Ascending aorta (tissue), 2 donors: ENCODE data around the gene PARD6B. TPM values are rescaled to one million over a fixed set of nuclear protein-coding genes. Genes with fewer than 3 reads are reported as not detected.
"Not testable (repeated sequence)": the region's sequence is repeated elsewhere in the genome, so short reads cannot be mapped to it uniquely, and the experiment has no call there.

Source experiments
- DNase-seq, 2 donors: peaks; one replicate each; pipeline ENCODE4 v3.0.0-alpha.2; 2019; ENCODE audit warnings: low spot score in 2 of 2
- H3K27ac ChIP-seq, 2 donors: fragments of 200-600 bp; sonication (generic); one replicate each; pipeline ENCODE4 v1.5.1; 2016 to 2017; ENCODE audit warnings: mild to moderate bottlenecking in 1 of 2
- H3K27me3 ChIP-seq: fragments of 200-600 bp; sonication (generic); one replicate; pipeline ENCODE4 v1.5.1; 2017
- H3K36me3 ChIP-seq, 2 donors: fragments of 200-600 bp; sonication (generic); one replicate each; pipeline ENCODE4 v1.5.1; 2016
- H3K4me1 ChIP-seq, 2 donors: fragments of 200-600 bp; sonication (generic); one replicate each; pipeline ENCODE4 v1.5.1; 2016 to 2017; ENCODE audit warnings: mild to moderate bottlenecking in 1 of 2
- H3K4me3 ChIP-seq, 2 donors: fragments of 200-600 bp; sonication (generic); one replicate each; pipeline ENCODE4 v1.5.1; 2016 to 2017; ENCODE audit warnings: mild to moderate bottlenecking in 1 of 2
- H3K9me3 ChIP-seq, 2 donors: fragments of 200-600 bp; sonication (generic); one replicate each; pipeline ENCODE4 v1.5.1; 2016
- intact Hi-C: fragments of 100-400 bp; cut with DNase I; formaldehyde crosslinking; loops from one replicate; pipeline ENCODE4 v1.15.1; 2023
- total RNA-seq: library from RNA; depleted of rRNA; stranded (reverse); fragments of >200 nt; gene quantifications from one replicate; pipeline ENCODE4 v1.1.0, GENCODE V29; 2016
- TF ChIP-seq, protein P1 (sequence below), 3 experiments: fragments of 200-600 bp in 2 of 3; fragments of 450-650 bp in 1 of 3; sonication (generic) in 2 of 3; IDR thresholded peaks; one replicate each; pipeline ENCODE4 v1.5.1; 2016 to 2019; ENCODE audit warnings: antibody characterized with exemption in 3 of 3, mild to moderate bottlenecking in 1 of 3, moderate library complexity in 1 of 3

The PARD6B gene
- total RNA-seq, 1 donor from 2014 or later: 1.2 TPM

DNA sequence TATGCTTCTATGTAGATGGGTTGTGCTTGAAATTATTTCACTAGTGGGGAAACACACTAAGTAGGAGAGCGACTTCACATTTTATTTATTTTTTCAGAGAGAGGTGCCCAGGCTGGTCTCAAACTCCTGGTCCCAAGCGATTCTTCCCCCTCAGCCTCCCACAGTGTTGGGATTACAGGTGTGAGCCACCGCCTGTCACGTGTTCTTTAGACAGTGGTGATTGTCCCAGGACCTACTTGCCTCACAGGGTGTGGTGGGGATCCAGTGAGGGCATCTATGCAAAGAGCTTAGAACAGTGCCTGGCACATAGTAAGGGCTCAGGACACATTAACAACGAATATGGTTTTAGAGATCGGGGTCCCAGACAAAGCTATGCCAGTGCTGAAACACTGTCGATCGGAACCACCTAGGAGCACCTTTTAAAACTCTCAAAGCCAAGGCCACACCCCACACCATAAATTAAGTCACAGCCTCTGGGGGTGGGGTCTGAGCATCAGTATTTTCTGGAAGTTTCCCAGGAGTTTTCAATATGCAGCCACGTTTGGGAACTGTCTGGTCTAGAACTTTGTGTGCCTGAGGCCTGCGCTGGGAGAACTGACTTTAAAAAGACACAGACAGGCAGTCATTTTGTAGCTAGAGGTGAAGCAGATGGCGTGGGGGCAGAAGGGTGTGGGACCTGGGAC lies 58.7 kb downstream of the PARD6B start:
- intact Hi-C loops: loop anchor here (5.0 kb wide), 1 partner anchor 517 kb away; no protein-coding TSS in a partner anchor
- Histone ChIP-seq H3K9me3 (no peaks in the 10 kb centered on the region), H3K36me3 (no peaks in the 10 kb centered on the region), H3K27me3 (no peaks in the 10 kb centered on the region), H3K4me1 (peaks cover 7 to 17% of the 10 kb centered on the region in 2 donors), H3K27ac (peak overlapping the region; percentile 65 to 74), H3K4me3 (peak overlapping the region in 1 of 2 donors; percentile 51)
- TF ChIP-seq, protein P1, sequence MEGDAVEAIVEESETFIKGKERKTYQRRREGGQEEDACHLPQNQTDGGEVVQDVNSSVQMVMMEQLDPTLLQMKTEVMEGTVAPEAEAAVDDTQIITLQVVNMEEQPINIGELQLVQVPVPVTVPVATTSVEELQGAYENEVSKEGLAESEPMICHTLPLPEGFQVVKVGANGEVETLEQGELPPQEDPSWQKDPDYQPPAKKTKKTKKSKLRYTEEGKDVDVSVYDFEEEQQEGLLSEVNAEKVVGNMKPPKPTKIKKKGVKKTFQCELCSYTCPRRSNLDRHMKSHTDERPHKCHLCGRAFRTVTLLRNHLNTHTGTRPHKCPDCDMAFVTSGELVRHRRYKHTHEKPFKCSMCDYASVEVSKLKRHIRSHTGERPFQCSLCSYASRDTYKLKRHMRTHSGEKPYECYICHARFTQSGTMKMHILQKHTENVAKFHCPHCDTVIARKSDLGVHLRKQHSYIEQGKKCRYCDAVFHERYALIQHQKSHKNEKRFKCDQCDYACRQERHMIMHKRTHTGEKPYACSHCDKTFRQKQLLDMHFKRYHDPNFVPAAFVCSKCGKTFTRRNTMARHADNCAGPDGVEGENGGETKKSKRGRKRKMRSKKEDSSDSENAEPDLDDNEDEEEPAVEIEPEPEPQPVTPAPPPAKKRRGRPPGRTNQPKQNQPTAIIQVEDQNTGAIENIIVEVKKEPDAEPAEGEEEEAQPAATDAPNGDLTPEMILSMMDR (IDR thresholded peaks at IDR 0.05): no peak
- DNase-seq: no peak

DNA sequence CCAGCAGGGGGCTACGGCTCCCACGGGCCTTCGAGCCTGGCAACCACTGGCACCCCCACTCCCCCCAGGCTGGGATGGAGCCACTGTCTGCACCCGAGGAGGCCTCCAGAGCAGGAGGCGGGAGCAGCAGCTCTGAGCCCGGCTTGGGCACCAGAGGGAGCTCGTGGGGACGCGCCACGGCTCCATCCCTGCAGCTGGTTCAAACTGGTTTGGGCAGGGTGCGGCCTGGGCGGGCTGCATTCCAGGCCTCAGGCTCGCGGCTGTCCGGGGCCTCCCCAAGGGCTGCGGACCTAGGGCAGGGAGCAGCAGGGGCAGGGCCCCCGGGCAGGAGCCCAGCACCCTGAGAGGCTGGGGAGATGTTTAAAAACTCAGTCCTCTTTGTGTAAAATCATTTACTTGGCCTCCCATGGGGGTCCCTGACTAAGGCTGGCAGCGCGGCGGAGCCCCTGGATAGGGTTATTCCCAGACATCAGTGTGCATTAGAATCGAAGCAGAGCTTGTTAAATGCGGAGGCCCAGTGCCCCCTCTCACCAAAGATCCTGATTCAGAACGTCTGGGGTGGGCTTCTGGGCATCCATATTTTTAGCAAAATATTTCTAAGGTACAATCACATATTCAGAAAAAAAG lies 59.4 kb downstream of the PARD6B start:
- Histone ChIP-seq H3K4me1 (peaks cover 7 to 21% of the 10 kb centered on the region in 2 donors), H3K4me3 (peak overlapping the region in 1 of 2 donors; percentile 51), H3K27me3 (no peaks in the 10 kb centered on the region), H3K9me3 (no peaks in the 10 kb centered on the region), H3K36me3 (no peaks in the 10 kb centered on the region), H3K27ac (peak overlapping the region; percentile 65 to 74)
- intact Hi-C loops: loop anchor here (5.0 kb wide), 1 partner anchor 517 kb away; no protein-coding TSS in a partner anchor
- DNase-seq: peak; percentile 27 to 89
- TF ChIP-seq, protein P1 (IDR thresholded peaks at IDR 0.05): peak; percentile 71 to 88 (median 86)

DNA sequence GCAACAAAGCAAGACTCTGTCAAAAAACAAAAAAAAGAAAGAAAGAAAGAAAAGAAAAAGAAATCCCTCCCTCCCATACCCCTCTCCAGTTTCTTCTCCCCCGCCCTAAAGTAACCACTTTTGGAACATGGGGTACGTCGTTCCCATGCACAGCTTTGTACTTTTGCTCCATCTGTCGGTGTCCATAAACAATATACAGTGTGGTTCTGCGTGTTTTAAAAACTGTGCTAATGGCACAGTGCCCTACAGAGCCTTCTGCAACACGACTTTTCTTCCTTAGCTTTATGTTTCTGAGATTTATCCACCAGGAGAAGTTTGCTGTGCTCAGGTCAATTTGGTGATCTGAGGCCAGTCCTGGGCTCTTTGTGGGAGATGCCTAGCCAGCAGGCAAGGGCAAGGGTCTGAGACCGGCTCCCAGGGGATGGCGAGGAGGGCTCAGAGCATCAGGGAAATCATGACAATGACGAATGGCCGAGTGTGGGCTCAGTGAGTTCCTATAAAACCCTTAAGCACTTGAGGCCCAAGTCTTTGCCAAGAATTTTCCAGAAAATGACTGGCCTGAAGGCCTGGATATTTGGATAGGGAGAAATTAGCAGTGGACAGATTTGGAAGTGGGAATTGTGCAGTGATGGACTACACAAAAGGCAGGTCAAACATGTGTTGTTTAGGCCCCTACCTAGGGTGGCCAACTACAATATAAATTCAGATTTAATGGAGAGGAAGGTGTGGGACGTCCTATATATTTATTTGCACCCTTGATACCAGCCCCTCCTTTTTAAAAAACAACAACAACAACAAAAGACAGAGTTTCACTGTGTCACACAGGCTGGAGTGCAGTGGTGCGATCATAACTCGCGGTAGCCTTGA lies 61.6 kb downstream of the PARD6B start:
- peak overlapping the region in 1 of 2 donors; percentile 9 for H3K27ac ChIP-seq
- peaks cover 7 to 24% of the 10 kb centered on the region in 2 donors for H3K4me1 ChIP-seq
- H3K9me3 ChIP-seq: no peaks in the 10 kb centered on the region
- TF ChIP-seq, protein P1 (IDR thresholded peaks at IDR 0.05): no peak
- no peaks in the 10 kb centered on the region for H3K36me3 ChIP-seq
- no peak overlapping the region for H3K4me3 ChIP-seq
- intact Hi-C loops: loop anchor here (5.0 kb wide), 1 partner anchor 514 kb away; no protein-coding TSS in a partner anchor
- no peaks in the 10 kb centered on the region for H3K27me3 ChIP-seq
- no peak for DNase-seq

DNA sequence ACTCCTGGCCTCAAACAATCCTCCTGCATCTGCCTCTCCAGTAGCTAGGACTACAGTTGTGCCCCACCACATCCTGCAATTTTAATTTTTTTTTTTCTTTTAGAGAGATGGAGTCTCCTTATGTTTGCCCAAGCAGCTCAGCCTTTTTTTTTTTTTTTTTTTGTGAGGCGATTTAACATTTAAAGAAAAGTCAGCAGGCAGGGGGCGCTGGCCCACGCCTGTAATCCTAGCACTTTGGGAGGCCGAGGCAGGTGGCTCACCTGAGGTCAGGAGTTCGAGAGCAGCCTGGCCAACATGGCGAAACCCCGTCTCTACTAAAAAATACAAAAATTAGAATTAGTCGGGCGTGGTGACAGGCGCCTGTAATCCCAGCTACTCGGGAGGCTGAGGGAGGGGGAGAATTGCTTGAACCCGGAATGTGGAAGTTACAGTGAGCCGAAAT lies 62.2 kb downstream of the PARD6B start:
- not testable (repeated sequence) for H3K4me3 ChIP-seq, H3K36me3 ChIP-seq, H3K27ac ChIP-seq, H3K27me3 ChIP-seq, DNase-seq, H3K9me3 ChIP-seq
- intact Hi-C loops: loop anchor here (1.0 to 5.0 kb wide), 3 partner anchors 21 to 514 kb away; no protein-coding TSS in a partner anchor
- TF ChIP-seq, protein P1 (IDR thresholded peaks at IDR 0.05): peak; percentile 8 to 39 (median 20)
- peaks cover 7 to 24% of the 10 kb centered on the region in 2 donors for H3K4me1 ChIP-seq

DNA sequence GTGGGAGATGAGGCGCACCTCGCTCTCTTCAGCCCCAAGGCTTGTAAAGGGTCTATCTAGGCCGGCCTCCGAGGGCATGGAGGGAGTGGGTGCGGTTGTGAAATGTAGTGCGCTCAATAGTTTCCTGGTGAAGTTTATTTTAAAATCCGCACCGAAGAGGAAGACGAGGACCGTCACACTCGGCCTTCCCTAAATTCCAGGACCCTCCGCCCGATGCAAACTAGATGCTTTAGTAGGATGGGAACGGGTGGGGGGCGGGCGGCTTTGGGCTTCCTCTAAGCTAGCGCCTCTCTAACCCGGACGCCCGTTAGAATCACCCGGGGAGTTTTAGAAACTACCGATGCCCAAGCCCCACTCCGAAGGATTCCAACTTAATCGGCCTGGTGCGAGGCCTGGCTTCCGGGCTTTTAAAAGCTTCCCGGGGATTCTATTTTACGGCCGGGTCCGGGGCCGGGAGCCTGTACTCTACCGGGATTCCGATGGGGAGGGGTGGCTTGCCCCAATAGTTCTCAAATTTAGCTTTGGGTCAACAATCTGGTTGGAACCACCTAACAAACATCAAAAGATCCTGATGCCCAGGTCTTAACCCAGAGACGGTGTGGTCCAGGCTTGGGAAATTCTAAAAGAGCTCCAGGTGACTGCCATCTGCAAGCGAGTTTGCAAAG lies 62.9 kb downstream of the PARD6B start:
- peak overlapping the region; percentile 51 to 57 for H3K27ac ChIP-seq
- H3K27me3 ChIP-seq: no peaks in the 10 kb centered on the region
- TF ChIP-seq, protein P1 (IDR thresholded peaks at IDR 0.05): peak in 1 of 3 experiments; percentile 57
- H3K4me3 ChIP-seq: peak overlapping the region; percentile 79 to 84
- no peaks in the 10 kb centered on the region for H3K36me3 ChIP-seq
- no peak for DNase-seq
- H3K4me1 ChIP-seq: peaks cover 7 to 24% of the 10 kb centered on the region in 2 donors
- H3K9me3 ChIP-seq: no peaks in the 10 kb centered on the region
- intact Hi-C loops: loop anchor here (1.0 to 5.0 kb wide), 3 partner anchors 20 to 513 kb away; no protein-coding TSS in a partner anchor
